SK-N-SH treated with all-trans-retinoic acid at 6 μM for 48 hours (cell line): ENCODE measurements around the gene CSNK2A1.

Source experiments
- ATAC-seq: fragments of 200-7000 bp; cut with Tn5 transposase; 3 replicates; pipeline ENCODE4 v1.9.1; 2020; ENCODE audit warnings: mild to moderate bottlenecking, moderate library complexity
- ARNTL ChIP-seq: fragments of 450-650 bp; formaldehyde crosslinking; IDR thresholded peaks from 2 replicates; pipeline ENCODE4 v1.5.0; 2020; ENCODE audit warnings: low read depth, mild to moderate bottlenecking, moderate library complexity, borderline replicate concordance
- BACH2 ChIP-seq: fragments of 250-450 bp; sonication (Bioruptor Pico); IDR thresholded peaks from 2 replicates; pipeline ENCODE4 v1.9.0; 2021; ENCODE audit warnings: mild to moderate bottlenecking, borderline replicate concordance
- CSDC2 ChIP-seq: fragments of 250-450 bp; sonication (Bioruptor Pico); IDR thresholded peaks from 2 replicates; pipeline ENCODE4 v1.5.0; 2020; ENCODE audit warnings: mild to moderate bottlenecking, moderate library complexity
- CSRNP3 ChIP-seq: fragments of 250-450 bp; sonication (Bioruptor Pico); IDR thresholded peaks from 2 replicates; pipeline ENCODE4 v1.5.1; 2021; ENCODE audit warnings: mild to moderate bottlenecking, moderate library complexity
- ESRRG ChIP-seq: fragments of 250-450 bp; sonication (Bioruptor Pico); IDR thresholded peaks from 2 replicates; pipeline ENCODE4 v1.6.1; 2021; ENCODE audit warnings: mild to moderate bottlenecking
- GLIS3 ChIP-seq: fragments of 250-450 bp; sonication (Bioruptor Pico); IDR thresholded peaks from 2 replicates; pipeline ENCODE4 v1.5.0; 2020; ENCODE audit warnings: mild to moderate bottlenecking, moderate library complexity
- ISL1 ChIP-seq: fragments of 250-450 bp; sonication (Bioruptor Pico); IDR thresholded peaks from 2 replicates; pipeline ENCODE4 v2.1.2; 2022; ENCODE audit warnings: mild to moderate bottlenecking, moderate library complexity
- OSR1 ChIP-seq: fragments of 250-450 bp; sonication (Bioruptor Pico); IDR thresholded peaks from 2 replicates; pipeline ENCODE4 v1.8.0; 2022; ENCODE audit warnings: moderate library complexity, mild to moderate bottlenecking, inconsistent platforms
- PATZ1 ChIP-seq: fragments of 250-450 bp; sonication (Bioruptor Pico); IDR thresholded peaks from 2 replicates; pipeline ENCODE4 v1.8.0; 2020; ENCODE audit warnings: mild to moderate bottlenecking, moderate library complexity, borderline replicate concordance
- POU6F1 ChIP-seq: fragments of 250-450 bp; sonication (Bioruptor Pico); IDR thresholded peaks from 2 replicates; pipeline ENCODE4 v1.8.0; 2021; ENCODE audit warnings: low read depth, mild to moderate bottlenecking, moderate library complexity, borderline replicate concordance
- RARB ChIP-seq: fragments of 250-450 bp; sonication (Bioruptor Pico); IDR thresholded peaks from 2 replicates; pipeline ENCODE4 v1.8.0; 2021; ENCODE audit warnings: mild to moderate bottlenecking, moderate library complexity
- SNAI2 ChIP-seq: fragments of 250-450 bp; sonication (Bioruptor Pico); IDR thresholded peaks from 2 replicates; pipeline ENCODE4 v1.5.0; 2020; ENCODE audit warnings: mild to moderate bottlenecking, moderate library complexity
- TCF4 ChIP-seq: fragments of 250-450 bp; sonication (Bioruptor Pico); IDR thresholded peaks from 2 replicates; pipeline ENCODE4 v1.8.0; 2021; ENCODE audit warnings: mild to moderate bottlenecking, moderate library complexity, borderline replicate concordance
- TOX ChIP-seq: fragments of 250-450 bp; sonication (Bioruptor Pico); IDR thresholded peaks from 2 replicates; pipeline ENCODE4 v1.8.0; 2021; ENCODE audit warnings: mild to moderate bottlenecking, moderate library complexity, borderline replicate concordance
- ZC3H10 ChIP-seq: fragments of 250-450 bp; sonication (Bioruptor Pico); IDR thresholded peaks from 2 replicates; pipeline ENCODE4 v1.5.1; 2021; ENCODE audit warnings: mild to moderate bottlenecking, moderate library complexity
- ZFP3 ChIP-seq: fragments of 250-450 bp; sonication (Bioruptor Pico); IDR thresholded peaks from 2 replicates; pipeline ENCODE4 v1.5.0; 2020; ENCODE audit warnings: mild to moderate bottlenecking, moderate library complexity
- ZNF70 ChIP-seq: fragments of 450-650 bp; formaldehyde crosslinking; IDR thresholded peaks from 2 replicates; pipeline ENCODE4 v1.5.0; 2020; ENCODE audit warnings: mild to moderate bottlenecking, moderate library complexity
- ZNF8 ChIP-seq: fragments of 450-650 bp; formaldehyde crosslinking; IDR thresholded peaks from 2 replicates; pipeline ENCODE4 v1.5.0; 2020; ENCODE audit warnings: mild to moderate bottlenecking, moderate library complexity
- TF ChIP-seq, protein P1 (sequence below): fragments of 250-450 bp; sonication (Bioruptor Pico); IDR thresholded peaks from 2 replicates; pipeline ENCODE4 v1.5.1; 2020; ENCODE audit warnings: low read depth, mild to moderate bottlenecking, moderate library complexity
- TF ChIP-seq, protein P2 (sequence below): fragments of 250-450 bp; sonication (Bioruptor Pico); IDR thresholded peaks from 2 replicates; pipeline ENCODE4 v1.5.0; 2020; ENCODE audit warnings: mild to moderate bottlenecking, moderate library complexity

The CSNK2A1 gene

DNA sequence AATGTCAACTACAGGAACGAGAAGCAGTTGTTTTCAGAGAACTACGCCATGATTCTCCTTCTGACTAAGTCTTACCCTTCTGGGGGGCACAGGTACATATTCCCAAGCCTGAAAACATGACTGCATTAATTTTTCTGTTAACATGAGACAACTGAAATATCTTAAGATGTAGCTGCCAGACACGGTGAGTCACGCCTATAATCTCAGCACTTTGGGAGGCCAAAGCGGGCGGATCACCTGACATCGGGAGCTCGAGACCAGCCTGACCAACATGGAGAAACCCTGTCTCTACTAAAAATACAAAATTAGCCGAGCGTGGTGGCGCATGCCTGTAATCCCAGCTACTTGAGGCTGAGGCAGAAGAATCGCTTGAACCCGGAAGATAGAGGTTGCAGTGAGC lies 103.0 kb downstream of the CSNK2A1 start:
- no peak for TF ChIP-seq PATZ1 (CRISPR knock-in tag)
- TF ChIP-seq, protein P1, sequence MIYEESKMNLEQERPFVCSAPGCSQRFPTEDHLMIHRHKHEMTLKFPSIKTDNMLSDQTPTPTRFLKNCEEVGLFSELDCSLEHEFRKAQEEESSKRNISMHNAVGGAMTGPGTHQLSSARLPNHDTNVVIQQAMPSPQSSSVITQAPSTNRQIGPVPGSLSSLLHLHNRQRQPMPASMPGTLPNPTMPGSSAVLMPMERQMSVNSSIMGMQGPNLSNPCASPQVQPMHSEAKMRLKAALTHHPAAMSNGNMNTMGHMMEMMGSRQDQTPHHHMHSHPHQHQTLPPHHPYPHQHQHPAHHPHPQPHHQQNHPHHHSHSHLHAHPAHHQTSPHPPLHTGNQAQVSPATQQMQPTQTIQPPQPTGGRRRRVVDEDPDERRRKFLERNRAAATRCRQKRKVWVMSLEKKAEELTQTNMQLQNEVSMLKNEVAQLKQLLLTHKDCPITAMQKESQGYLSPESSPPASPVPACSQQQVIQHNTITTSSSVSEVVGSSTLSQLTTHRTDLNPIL (CRISPR knock-in tag): no peak
- ATAC-seq: no peak

GRCh38 chr20:440148-440547 lies 103.4 kb downstream of the CSNK2A1 start:
- ATAC-seq: no peak

GRCh38 chr20:438571-439469 lies 104.8 kb downstream of the CSNK2A1 start:
- TF ChIP-seq ARNTL: no peak
- TF ChIP-seq CSDC2 (CRISPR knock-in tag): no peak
- no peak for TF ChIP-seq ZNF70 (CRISPR knock-in tag)
- TF ChIP-seq, all 23 proteins: peak for 0
- no peak for ATAC-seq

More at GRCh38 chr20:440148-440547, 103.4 kb downstream of the CSNK2A1 start:
- TF ChIP-seq ZNF8 (no peak), CSRNP3 (CRISPR knock-in tag) (no peak), GLIS3 (no peak), OSR1 (CRISPR knock-in tag) (no peak), ESRRG (no peak), ISL1 (CRISPR knock-in tag) (no peak), ZNF70 (CRISPR knock-in tag) (no peak), SNAI2 (no peak), CSDC2 (CRISPR knock-in tag) (no peak), POU6F1 (CRISPR knock-in tag) (no peak), ZC3H10 (no peak), ZFP3 (CRISPR knock-in tag) (no peak), ARNTL (no peak)
- TF ChIP-seq, protein P1 (CRISPR knock-in tag): no peak

GRCh38 chr20:437787-438486 lies 105.7 kb downstream of the CSNK2A1 start:
- no peak for ATAC-seq
- TF ChIP-seq TOX (no peak), ARNTL (no peak), RARB (no peak), ZC3H10 (no peak), BACH2 (CRISPR knock-in tag) (no peak), ISL1 (CRISPR knock-in tag) (no peak), SNAI2 (no peak), TCF4 (no peak), GLIS3 (no peak), ZNF8 (no peak), ESRRG (no peak), CSRNP3 (CRISPR knock-in tag) (no peak)
- TF ChIP-seq, protein P2, sequence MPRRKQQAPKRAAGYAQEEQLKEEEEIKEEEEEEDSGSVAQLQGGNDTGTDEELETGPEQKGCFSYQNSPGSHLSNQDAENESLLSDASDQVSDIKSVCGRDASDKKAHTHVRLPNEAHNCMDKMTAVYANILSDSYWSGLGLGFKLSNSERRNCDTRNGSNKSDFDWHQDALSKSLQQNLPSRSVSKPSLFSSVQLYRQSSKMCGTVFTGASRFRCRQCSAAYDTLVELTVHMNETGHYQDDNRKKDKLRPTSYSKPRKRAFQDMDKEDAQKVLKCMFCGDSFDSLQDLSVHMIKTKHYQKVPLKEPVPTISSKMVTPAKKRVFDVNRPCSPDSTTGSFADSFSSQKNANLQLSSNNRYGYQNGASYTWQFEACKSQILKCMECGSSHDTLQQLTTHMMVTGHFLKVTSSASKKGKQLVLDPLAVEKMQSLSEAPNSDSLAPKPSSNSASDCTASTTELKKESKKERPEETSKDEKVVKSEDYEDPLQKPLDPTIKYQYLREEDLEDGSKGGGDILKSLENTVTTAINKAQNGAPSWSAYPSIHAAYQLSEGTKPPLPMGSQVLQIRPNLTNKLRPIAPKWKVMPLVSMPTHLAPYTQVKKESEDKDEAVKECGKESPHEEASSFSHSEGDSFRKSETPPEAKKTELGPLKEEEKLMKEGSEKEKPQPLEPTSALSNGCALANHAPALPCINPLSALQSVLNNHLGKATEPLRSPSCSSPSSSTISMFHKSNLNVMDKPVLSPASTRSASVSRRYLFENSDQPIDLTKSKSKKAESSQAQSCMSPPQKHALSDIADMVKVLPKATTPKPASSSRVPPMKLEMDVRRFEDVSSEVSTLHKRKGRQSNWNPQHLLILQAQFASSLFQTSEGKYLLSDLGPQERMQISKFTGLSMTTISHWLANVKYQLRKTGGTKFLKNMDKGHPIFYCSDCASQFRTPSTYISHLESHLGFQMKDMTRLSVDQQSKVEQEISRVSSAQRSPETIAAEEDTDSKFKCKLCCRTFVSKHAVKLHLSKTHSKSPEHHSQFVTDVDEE: no peak
